GM21390 (cell line): ENCODE results near the gene ZBTB40.

Source experiments
- ATAC-seq: cut with Tn5 transposase; IDR thresholded peaks from one replicate; pipeline ENCODE4 v1.9.1; 2021; ENCODE audit not compliant: unreplicated experiment

ZBTB40 gene

DNA sequence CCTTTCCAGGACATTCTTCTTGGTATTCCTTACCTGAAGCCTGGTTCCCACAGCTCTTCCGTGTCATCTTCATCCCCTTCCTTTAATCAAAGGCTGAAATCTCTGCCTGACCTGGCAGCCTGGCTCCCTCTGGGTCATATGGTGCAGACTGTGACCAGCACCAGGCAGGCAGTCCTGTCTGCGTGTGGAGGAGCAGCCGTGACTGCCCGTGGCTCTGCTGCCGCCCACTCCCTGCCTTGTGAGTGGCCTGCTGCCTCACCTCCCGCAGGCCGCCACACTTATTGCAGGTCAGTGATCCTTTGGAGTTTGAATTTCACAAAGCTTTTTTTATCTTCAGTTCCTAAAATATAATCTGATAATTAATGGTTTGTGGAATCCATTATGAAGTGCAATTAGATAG, 75.5 kb downstream of the ZBTB40 start:
- no peak for ATAC-seq

DNA sequence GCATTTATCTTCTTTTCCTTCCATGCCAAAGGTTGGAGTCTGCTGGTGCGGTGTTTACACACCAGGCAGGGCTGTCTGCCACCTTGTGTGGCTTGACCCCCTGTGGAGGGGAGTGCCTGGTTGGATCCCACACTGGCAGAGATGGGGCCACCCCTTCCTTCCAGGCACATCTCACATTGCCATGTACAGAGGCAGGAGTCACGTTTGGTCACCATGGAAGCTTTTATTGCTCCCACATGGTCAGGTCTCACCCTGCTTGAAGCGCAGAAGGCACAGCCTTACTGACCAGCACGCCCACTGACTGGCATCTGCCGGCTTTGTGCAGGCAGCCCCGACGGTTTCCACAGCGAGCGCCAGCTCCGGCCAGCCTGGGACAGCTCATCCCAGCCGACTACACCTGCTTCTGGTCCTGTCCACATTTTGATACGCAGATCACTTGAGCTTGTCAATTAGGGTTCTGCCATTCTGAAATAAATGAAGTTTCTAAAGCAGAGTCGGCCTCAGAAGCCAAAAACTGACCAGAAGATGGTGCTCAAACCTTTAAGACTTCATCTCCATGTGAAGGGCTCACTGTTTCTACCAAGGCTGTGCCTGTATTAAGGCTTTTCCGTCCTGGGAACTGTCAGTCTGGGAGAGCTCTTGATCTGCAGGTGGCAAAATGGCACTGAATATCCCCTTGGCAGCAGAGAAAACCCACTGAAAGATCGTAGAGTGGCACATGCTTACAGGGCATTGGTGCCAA, 76.1 kb downstream of the ZBTB40 start:
- no peak for ATAC-seq

DNA sequence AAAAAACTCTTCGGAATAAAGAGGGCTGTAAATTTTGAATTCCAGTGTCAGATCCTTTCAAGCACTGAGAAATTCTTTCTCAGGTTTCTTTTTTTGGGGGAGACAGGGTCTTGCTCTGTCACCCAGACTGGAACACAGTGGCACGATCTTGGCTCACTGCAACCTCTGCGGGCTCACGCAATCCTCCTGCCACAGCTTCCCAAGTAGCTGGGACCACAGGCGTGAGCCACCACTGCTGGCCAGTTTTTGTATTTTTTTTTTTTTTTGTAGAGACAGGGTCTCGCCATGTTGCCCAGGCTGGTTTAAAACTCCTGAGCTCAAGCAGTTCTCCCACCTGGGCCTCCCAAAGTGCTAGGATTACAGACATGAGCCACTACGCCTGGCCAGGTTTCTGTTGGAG, 76.8 kb downstream of the ZBTB40 start:
- no peak for ATAC-seq

DNA sequence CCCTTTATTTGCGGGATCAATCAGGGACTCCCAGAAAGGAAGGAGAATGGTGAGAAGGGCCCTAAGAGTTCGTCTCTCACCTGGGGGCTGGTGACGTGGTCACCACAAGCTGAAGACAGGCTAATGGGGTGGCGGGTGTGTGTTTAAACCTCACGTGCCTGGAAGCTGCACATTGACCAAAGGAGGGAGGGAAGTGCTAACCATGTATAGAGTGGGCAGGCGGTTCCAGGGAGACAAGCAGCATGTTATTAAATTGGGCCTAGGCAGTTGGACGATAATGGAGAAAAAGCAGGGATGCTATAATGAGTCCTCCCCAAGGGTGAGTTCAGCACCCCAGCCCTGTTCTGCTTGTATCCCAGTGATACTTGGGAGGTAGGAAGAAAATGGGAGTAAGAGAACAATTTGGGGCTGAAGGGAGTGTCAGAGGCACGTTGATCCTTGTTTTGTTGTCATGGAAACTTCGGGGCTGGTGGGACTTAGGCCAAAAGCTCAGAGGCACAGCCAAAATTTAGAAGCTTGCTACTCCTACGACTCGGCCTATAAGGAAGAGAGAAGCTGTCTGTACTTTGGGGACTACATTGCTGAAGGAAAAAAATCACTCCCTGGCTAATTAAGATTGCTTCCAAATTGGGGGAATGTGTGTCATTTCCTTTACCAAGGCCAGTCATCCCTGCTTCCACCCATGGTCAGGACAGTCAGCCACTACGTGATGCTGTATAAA, 78.4 kb downstream of the ZBTB40 start:
- ATAC-seq, result no peak

DNA sequence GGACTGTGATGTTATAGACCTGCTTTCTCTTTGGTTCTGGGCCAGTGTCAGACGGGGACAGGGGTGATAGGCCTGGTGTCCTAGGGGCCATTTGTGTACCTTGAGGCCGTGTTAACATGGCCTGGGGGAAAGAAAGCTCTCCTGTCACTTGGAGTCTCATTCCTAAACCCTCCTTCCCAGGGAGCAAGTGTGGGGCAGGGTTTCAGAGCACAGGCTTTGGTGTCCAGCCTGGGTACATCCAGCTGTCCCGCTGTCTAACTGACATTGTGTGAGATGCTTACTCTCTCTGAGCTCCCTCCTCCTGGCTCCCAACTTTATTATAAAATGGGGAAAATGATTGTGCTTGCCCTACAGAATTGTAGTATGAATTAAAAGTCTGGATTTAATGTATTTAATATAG, 79.1 kb downstream of the ZBTB40 start:
- no peak for ATAC-seq

DNA sequence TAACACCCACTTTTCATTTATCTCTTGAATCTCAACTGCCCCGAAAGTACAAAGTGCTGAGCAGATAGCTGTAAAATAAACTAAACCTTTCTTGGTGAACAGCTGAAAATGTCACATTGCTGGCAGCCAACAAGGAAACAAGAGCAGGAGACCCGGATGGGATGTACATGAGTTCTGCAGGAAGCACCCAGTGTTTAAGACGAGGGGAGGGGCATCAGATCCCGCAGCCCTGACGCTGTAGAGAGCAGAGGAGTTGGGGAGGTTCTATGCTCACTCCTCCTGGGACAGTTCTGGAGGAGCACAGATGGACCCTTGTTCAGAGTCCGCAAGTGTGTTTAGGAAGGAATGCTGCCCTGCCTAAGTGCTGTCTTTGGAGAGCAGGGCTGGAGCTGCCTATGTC, 79.6 kb downstream of the ZBTB40 start:
- ATAC-seq, result no peak

DNA sequence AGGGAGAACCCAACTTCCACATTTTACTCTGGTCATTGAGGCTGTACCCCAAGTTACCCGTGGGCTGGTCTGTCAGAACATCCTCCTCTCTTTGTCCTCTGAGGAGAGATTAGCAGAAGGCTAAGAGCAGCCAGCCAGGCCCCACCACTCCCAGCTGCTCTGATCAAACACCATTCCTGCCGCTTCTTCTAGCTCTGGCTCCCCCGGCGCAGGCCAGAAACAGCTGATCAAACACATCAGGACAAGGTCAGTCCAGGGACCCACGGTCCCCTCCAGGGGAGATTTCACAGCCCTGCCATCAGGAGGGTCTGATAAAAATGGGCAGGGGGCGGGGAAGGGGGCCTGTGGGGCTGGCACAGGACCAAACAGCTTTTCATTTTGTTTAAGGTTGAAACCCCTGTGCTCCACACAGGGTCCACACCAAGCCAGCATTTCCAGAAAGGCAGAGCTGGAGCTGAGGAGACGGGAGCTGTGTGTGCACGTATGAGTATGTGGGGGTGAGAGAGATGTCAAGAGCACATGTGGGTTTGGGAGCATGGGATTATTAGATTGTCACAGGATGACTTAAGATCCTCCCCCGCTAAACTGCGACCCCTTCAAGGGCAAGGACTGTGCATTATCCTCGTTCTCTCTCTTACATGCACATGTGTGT, 81.7 kb downstream of the ZBTB40 start:
- no peak for ATAC-seq

DNA sequence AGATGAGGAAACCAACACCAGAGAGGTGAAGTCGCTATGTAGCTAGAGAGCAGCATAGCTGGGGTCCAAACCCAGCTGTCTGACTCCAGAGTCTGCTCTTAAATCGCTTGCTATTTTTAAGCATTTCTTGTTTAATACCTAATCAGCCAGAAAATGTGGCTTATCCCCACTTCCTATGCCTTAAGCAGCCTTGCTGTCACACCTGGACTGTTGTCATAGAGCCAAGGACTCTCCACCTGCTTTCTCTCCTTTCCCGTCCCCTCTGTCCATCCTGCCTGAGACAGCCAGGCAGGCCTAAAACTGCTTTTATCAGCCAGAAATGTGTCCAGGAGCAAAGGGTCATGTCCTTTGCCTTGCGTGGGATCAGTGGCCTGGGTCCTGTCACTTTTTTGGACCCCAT, 83.3 kb downstream of the ZBTB40 start:
- ATAC-seq, result no peak

DNA sequence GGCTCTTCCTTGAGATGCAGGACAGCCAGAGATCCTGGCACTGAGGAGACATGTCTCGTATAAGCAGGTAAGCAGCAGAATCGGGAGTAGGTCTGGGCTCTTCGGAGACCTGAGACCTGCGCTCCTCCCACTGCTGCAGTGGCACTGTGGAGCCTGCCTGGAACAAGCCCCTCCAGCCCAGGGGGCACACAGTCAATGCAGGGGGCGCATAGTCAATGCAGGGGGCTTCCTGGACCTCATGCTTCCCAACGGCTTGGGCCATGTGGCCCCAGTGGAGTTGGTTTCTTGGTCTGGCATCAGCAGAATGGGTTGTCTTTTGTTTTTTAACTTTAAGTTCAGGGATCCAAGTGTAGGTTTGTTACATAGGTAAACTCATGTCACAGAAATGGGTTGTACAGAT, 83.7 kb downstream of the ZBTB40 start:
- no peak for ATAC-seq

DNA sequence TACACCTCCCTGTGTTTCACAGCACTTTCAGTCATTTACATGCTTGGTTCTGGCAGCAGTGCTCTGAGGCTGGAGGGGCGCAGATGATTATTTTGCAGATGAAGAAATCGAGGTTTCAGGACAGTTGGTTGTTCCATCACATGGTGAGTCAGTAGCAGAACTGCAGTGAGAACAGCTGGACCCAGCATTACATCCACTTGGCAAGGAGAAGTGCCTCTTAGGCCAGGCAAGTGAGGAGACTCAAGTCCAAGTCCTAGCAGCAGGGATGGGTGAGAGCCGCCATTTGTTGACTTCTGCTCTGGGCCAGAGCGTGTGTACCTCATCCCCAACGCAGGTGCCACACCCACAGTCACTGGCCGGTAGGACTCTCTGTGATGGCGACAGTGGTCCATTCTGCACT, 84.9 kb downstream of the ZBTB40 start:
- no peak for ATAC-seq

DNA sequence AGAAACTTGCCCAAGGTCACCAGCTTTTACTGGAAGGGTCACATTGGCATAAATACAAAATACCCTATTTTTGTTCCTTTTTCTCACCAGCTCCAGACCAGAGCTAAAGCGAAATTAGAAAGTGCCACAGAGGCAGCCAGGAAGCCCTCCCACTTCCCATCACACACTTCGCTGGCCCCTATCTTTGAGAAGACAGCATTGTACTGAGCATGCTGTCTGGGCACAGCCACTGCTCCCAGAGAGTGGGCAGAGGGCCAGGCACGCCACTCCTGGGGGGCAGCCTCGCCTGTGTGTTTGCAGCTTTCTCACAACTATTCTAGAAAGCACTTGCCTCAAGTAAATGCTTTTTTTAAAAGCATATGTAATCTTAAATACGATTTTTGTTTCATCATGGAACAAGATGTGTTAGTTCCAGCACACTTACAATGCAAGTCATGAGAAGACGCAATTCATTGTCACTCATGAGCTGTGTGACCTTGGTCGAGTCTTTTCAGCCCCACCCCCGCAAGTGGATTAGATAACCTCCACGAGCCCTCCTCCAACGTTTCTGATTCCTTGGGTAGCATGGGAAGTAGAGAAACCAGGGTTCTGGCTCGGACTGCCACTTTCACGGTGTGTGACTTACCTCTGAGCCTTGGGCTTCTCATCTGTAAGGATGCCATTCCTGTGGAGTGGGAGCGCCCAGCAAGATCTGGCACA, 85.9 kb downstream of the ZBTB40 start:
- ATAC-seq, result no peak

DNA sequence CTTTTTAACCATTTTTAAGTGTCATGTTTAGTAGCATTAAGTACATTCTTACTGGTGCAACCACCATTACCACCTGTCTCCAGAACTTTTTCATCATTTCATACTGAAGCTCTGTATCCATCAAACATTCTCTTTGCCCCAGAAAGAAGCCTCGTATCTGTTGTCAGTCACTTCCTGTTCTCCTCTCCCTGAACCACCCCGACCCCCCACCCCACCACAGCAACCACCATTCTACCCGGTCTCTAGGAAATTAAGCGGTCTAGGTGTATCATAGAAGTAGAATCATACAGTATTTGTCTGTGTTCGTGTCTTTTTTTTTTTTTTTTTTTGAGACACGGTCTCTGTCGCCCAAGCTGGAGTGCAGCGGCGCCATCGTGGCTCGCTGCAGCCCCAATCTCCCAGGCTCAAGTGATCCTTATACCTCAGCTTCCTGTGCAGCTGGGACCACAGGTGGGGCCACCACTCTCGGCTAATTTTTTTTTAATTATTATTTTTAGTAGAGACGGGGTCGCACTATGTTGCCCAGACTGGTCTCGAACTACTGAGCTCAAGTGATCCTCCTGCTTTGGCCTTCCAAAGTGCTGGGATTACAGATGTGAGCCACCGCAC, 88.0 kb downstream of the ZBTB40 start:
- ATAC-seq, result no peak

DNA sequence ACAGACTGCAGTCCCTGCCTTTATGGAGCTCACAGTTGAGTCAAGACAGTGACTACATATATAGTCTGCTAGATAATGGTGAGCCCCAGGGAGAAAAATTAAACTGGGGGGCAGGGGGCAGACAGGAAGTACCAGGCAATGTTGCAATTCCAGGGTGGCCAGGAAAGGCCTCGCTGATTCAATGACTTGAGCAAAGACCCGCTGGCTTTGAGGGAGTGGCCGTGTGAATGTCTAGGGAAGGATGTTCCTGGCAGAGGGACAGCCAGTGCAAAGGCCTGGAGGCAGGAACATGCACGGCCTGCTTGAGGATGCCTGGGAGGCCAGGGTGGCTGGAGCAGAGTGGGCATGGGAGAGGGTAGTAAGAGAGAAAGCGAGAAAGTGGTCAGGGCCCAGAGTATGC, 88.7 kb downstream of the ZBTB40 start:
- no peak for ATAC-seq

DNA sequence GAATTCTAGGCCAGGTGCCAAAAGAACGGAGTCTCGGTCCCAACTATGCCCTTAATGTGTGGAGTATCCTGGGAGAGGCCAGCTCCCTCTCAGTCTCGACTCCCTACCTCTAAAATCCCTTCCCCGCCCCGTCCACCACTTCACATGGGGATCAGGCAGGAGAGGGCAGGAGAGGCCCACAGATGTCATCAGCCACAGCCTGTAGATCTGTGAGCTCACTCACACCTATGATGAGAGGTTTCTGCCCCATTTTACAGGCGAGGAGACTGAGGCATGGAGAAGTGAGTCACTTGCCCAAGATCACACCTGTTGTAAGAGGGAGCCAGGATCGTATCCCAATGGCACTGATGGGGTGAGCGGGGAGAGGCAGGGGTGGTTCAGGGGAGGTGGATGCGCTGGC, 91.2 kb downstream of the ZBTB40 start:
- no peak for ATAC-seq

DNA sequence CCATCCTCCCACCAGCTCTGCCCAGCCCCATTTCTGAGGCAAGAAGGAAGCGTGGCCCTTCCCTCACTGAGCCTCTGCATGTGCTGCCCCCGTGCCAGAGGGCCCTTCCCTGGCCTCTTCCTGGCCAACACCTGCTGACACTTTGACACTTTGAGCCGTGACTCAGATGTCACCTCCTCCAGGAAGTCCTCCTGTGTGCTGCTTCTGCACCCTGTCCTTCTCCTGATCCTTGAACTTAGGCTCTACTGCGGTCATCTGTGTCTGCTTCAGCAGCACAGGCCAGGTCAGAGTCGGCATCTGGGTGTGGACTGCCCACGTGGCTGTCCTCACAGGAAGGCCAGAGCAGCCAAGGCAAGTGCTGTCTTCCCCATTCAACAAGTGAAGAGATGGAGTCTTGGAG, 92.0 kb downstream of the ZBTB40 start:
- no peak for ATAC-seq

DNA sequence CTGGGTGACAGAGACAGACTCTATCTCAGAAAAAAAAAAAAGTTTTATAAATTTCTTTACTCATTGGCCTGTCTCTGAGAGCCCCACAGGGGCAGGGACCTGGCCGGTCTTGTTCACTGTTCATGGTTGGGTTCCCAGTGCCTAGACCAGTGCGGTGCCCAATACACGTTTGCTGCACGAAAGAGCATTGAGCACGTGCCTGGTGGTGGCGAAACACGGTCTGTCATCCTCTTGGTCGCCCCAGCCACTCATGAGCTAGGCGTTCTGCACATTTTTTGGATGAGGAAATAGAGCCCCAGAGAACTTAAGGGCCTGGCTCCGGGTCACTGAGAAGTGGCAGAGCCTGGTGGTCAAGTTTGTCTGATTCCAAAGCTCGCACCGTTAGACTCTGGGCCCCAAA, 93.0 kb downstream of the ZBTB40 start:
- ATAC-seq, result no peak

DNA sequence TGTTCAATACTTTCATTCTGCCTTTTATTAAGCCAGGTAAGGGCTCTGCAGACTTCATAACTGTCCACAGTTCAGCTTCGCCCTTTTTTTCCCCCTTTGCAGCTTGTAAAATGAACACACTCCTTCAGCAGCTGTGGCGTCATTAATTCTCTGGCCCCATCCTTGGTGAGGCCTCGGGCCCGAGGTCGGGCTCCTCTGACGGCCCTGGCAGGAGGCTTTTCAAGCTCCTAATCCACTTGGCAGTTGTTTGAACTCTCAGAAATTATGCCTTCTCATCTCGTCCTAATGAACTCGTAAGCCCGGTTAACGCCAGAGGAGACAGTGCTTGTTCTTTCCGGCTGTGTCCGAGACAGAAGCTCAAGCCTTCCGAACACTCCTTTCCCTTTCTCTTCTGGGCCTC, 93.5 kb downstream of the ZBTB40 start:
- ATAC-seq, result no peak

DNA sequence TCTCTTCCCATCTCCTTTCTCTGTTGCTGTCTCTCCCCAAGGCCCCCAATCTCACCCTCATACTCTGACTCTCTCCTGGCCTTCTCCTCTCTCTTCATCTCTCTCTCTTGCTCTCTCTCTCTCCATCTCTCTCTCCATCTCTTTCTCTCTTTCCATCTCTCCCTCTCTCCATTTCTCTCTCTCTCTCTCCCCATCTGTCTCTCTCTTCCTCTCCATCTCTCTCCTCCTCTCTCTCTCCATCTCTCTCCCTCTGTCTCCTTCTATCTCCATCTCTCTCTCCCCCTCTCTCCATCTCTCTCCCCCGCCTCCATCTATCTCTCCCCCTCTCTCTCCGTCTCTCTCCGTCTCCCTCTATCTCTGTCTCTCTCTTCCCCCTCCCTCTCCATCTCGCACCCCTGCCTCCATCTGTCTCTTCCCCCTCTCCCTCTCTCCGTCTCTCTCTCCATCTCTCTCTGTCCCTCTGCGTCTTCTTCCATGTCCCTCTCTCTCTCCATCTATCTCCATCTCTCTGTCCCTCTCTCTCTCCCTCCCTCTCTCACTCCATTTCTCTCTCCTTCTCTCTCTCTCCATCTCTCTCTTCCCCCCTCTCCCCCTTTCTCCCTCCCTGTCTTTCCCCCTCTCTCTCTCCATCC, 95.7 kb downstream of the ZBTB40 start:
- ATAC-seq, result no peak

DNA sequence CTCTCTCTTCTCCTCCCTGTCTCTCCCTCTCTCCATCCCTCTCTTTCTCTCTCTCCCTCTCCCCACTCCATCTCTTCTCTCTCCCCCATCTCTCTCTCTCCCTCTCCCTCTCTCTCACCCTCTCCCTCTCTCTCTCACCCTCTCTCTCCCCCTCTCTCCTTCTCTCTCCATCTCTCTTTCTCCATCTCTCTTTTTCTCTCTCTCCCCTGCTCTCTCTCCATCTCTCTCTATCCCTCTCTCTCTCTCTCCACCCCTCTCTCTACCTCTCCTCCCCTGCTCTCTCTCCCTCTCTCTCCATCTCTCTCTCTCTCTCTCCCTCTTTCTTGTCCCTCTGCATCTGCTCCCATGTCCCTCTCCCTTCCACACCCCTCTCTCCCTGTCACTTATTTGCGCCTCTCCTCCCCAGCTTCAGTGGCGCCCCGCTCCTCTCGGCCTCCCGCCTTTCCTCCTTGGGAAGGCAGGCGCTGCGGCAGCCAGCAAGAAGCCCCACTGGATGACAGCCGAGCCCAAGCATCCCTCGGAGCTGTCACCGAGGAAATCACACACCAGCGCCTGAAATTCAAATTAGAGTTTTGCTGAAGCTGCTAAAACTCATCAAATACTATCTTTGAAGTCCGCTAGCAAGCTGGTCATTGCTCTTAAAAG, 96.3 kb downstream of the ZBTB40 start:
- no peak for ATAC-seq

DNA sequence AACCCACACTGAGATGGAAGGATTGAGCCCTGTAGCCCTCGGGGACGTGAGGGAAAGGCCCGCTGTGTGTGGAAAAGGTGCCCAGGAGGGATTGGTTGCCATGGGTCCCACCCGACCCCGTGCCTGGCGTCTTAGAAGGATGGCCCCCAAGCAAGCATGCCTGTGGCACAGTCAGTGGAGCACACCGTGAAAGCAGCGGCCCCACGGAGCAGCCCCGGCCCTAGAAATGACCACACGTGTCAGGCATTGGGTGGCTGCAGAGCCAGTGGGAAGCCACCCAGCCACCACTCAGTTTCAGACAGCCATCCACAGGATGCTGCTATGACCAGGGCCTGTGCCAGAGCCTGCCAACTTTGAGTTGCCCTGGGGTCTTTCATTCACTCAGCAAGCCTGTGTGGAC, 98.4 kb downstream of the ZBTB40 start:
- ATAC-seq, result no peak
